Brain microvascular endothelial cell (primary cell): ENCODE measurements around the gene TTC29.

ENCODE experiments used
- DNase-seq: peaks from one replicate; pipeline ENCODE4 v3.0.0-alpha.2; 2020
- H3K27ac ChIP-seq: fragments of 250-450 bp; sonication (Bioruptor Pico); 2 replicates; pipeline ENCODE4 v1.5.1; 2020; ENCODE audit warnings: mild to moderate bottlenecking, moderate library complexity
- H3K27me3 ChIP-seq: fragments of 250-450 bp; sonication (Bioruptor Pico); replicated peaks from 2 replicates; pipeline ENCODE4 v1.5.1; 2020; ENCODE audit warnings: mild to moderate bottlenecking
- H3K36me3 ChIP-seq: fragments of 250-450 bp; sonication (Bioruptor Pico); replicated peaks from 2 replicates; pipeline ENCODE4 v1.5.1; 2020; ENCODE audit warnings: mild to moderate bottlenecking
- H3K4me3 ChIP-seq: 2 replicates; pipeline ENCODE4 v1.5.1; 2011; ENCODE audit warnings: low read depth, mild to moderate bottlenecking, control low read depth, low read length, moderate library complexity
- in situ Hi-C: cut with HindIII; loops from 2 replicates; pipeline ENCODE4 v1.10.0; 2017; ENCODE audit warnings: low sequenced_read_pairs, low pct_ligation_motif_present
- TF ChIP-seq, protein P1 (sequence below): IDR thresholded peaks from 2 replicates; pipeline ENCODE4 v1.5.1; 2011; ENCODE audit warnings: low read depth, mild to moderate bottlenecking, moderate library complexity, low read length, control low read depth, inconsistent platforms; ENCODE audit errors: missing control alignments

The TTC29 gene

DNA sequence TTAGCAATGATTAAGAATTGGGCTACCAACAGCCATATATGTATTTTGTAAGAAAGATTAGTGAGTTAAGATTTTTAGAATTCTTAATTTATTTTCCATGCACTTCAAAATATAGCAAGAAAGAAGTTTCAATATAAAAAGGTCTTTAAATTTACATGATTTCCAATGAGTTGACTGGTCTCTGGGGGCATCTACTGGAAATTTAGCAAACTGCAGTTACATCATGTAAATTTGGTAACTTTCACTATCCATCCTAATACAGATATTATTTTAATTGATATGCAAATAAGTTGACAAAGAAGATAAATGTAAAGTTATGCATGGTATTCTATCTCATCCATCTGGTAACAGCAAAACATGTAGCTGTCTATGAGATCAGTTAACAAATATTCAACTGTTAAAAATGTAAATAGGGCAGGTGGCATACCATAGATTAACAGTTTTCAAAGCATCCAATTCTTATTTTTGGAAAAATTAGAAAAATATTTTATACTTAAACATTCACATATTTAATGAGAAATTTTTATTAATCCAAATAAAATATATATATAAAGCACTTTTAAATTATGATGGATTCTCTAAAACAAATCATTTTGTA is 29.1 kb downstream of the TTC29 start:
- in situ Hi-C loops, result no loop called here
- Histone ChIP-seq H3K4me3 (no peak overlapping the region), H3K27ac (no peak overlapping the region), H3K36me3 (no peaks in the 10 kb centered on the region), H3K27me3 (no peaks in the 10 kb centered on the region)
- DNase-seq, result peak; percentile 41
- TF ChIP-seq, protein P1, sequence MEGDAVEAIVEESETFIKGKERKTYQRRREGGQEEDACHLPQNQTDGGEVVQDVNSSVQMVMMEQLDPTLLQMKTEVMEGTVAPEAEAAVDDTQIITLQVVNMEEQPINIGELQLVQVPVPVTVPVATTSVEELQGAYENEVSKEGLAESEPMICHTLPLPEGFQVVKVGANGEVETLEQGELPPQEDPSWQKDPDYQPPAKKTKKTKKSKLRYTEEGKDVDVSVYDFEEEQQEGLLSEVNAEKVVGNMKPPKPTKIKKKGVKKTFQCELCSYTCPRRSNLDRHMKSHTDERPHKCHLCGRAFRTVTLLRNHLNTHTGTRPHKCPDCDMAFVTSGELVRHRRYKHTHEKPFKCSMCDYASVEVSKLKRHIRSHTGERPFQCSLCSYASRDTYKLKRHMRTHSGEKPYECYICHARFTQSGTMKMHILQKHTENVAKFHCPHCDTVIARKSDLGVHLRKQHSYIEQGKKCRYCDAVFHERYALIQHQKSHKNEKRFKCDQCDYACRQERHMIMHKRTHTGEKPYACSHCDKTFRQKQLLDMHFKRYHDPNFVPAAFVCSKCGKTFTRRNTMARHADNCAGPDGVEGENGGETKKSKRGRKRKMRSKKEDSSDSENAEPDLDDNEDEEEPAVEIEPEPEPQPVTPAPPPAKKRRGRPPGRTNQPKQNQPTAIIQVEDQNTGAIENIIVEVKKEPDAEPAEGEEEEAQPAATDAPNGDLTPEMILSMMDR, result peak; percentile 61

DNA sequence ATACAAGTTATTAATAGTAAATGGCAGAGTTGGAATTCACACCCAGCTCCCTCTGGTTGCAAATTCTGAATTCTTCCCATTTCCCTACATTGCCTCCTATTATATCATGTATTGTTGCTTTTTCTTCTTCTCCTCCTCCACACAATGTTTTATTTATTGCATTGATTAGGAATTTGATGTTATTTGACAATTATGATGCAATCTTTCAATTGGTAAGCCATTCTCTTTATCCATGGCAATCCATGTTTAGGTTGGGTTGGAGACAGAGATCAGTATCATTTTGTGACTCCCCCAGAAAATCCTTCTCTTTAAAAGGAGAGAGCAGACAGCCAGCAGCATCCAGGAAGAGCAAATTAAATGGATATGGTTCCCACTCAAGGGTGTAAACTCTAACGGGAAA is 30.5 kb downstream of the TTC29 start:
- TF ChIP-seq, protein P1, result no peak
- no peak for DNase-seq
- H3K4me3 ChIP-seq, result no peak overlapping the region
- no peaks in the 10 kb centered on the region for H3K27me3 ChIP-seq
- in situ Hi-C loops, result no loop called here
- no peak overlapping the region for H3K27ac ChIP-seq
- no peaks in the 10 kb centered on the region for H3K36me3 ChIP-seq

- H3K27me3 ChIP-seq, result no peaks in the 10 kb centered on the region
- no peak overlapping the region for H3K27ac ChIP-seq
- in situ Hi-C loops, result no loop called here
- TF ChIP-seq, protein P1, result no peak
- H3K4me3 ChIP-seq, result no peak overlapping the region
- no peaks in the 10 kb centered on the region for H3K36me3 ChIP-seq
- no peak for DNase-seq
These were observed 45.4 kb downstream of the TTC29 start for GRCh38 chr4:146900295-146900694.

DNA sequence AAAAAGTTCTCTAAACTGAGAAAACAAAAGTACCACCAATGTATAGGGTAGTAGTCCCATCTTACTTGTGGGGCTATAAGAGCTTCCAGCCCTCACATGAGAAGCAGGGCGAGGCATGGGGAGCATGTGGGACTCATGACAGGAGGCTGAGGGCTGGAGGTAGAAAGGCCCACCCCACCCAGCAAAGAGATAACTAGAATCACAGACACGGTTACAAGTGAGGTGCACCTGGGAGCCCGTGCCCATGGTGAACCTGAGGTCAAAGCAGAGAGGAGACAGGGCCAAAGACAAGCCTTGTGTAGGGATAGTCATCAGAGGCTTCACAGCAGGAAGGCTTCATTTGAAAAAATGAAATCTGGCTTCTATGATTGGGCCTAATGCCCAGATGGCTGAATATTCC is 55.4 kb downstream of the TTC29 start:
- TF ChIP-seq, protein P1, result no peak
- DNase-seq, result no peak
- Histone ChIP-seq H3K4me3 (no peak overlapping the region), H3K27me3 (no peaks in the 10 kb centered on the region), H3K36me3 (no peaks in the 10 kb centered on the region), H3K27ac (no peak overlapping the region)
- in situ Hi-C loops, result no loop called here

DNA sequence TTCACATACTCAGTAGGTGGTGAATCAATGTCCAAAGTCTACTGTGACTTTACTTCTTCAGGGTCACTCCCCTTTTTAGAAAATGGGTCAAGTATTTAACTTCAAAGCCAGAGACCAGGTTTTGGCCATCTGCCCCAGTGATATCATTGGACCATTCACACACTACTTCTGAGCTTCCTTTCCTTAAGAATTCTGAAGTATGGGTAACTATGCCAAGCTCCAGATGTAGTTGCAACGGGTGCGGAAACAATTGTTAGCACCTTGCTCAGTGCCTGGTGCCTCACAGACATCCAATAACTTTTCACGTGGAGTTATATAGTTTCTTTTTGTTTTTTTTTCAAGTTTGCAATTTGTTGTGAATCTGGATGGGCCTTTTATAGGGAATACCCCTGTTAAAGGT is 62.6 kb downstream of the TTC29 start:
- in situ Hi-C loops, result no loop called here
- Histone ChIP-seq H3K27ac (no peak overlapping the region), H3K4me3 (no peak overlapping the region), H3K27me3 (no peaks in the 10 kb centered on the region), H3K36me3 (no peaks in the 10 kb centered on the region)
- DNase-seq, result no peak
- TF ChIP-seq, protein P1, result no peak

GRCh38 chr4:146857298-146857697 is 88.4 kb downstream of the TTC29 start:
- Histone ChIP-seq H3K36me3 (no peaks in the 10 kb centered on the region), H3K27me3 (no peaks in the 10 kb centered on the region), H3K27ac (no peak overlapping the region), H3K4me3 (no peak overlapping the region)
- TF ChIP-seq, protein P1, result no peak
- in situ Hi-C loops, result no loop called here
- no peak for DNase-seq
